HEK293 (cell line): ENCODE results near the gene PAX7.

Experiments
- HOXA7 ChIP-seq: sonication (generic); formaldehyde crosslinking; IDR thresholded peaks from 2 replicates; pipeline ENCODE4 v1.8.1; 2022; ENCODE audit warnings: missing genetic modification reagents, borderline replicate concordance
- ZNF768 ChIP-seq: fragments of 450-650 bp; formaldehyde crosslinking; IDR thresholded peaks from 2 replicates; pipeline ENCODE4 v1.5.1; 2018; ENCODE audit warnings: missing biosample characterization, mild to moderate bottlenecking, missing genetic modification characterization

DNA sequence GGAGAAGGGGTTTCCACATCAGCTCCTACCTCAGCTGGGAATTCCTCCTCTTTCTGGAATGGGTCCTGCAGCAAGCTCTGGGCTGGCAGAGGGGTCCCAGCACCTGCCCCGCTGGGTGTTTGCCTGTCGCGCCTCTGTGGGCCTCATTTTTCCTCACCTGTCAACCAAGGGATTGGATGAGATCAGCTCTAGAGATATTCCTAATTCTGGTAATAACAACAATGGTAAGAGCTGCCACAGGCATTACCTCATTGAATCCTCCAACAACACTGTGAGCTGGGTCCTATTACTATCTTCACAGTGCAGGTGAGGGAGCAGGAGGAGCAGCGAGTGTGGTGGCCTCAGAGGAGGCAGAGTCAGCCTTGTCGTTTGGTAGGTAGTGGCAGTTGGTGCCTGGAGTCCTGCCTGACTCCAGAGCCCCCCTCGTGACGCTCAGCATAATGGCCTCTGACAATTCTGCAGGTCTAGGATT, 23.3 kb upstream of the PAX7 start:
- TF ChIP-seq HOXA7 (CRISPR knock-in tag): no peak
- TF ChIP-seq ZNF768 (tag by site-specific recombination): no peak
